IgD-negative memory B cell (primary cell): ENCODE measurements around the gene SHKBP1. TPM values are rescaled to one million over a fixed set of nuclear protein-coding genes. Genes with fewer than 3 reads are reported as not detected.
"Not testable (repeated sequence)": the region's sequence is repeated elsewhere in the genome, so short reads cannot be mapped to it uniquely, and the experiment has no call there.

Experiments
- H3K27ac Mint-ChIP-seq, 3 donors: one replicate each; pipeline ENCODE4 v1.8.0; 2020 to 2022; ENCODE audit warnings: mild to moderate bottlenecking in 3 of 3, mixed read lengths in 3 of 3, moderate library complexity in 1 of 3
- H3K27me3 Mint-ChIP-seq: one replicate; pipeline ENCODE4 v1.8.0; 2021; ENCODE audit warnings: mixed read lengths
- H3K36me3 Mint-ChIP-seq: one replicate; pipeline ENCODE4 v1.8.0; 2020; ENCODE audit warnings: mild to moderate bottlenecking, mixed read lengths
- H3K4me1 Mint-ChIP-seq, 3 donors: one replicate each; pipeline ENCODE4 v1.8.0; 2020 to 2022; ENCODE audit warnings: mixed read lengths in 3 of 3, mild to moderate bottlenecking in 1 of 3
- H3K4me3 Mint-ChIP-seq, 4 donors: one replicate each; pipeline ENCODE4 v1.8.0; 2020 to 2022; ENCODE audit warnings: mild to moderate bottlenecking in 4 of 4, mixed read lengths in 4 of 4, moderate library complexity in 3 of 4
- H3K9me3 Mint-ChIP-seq, 3 donors: one replicate each; pipeline ENCODE4 v1.8.0; 2020 to 2021; ENCODE audit warnings: mixed read lengths in 3 of 3, mild to moderate bottlenecking in 1 of 3
- polyA plus RNA-seq: library from polyadenylated mRNA; unstranded; fragments of 300-500 nt; fragmentation: Illumina TruSeq; gene quantifications from one replicate; pipeline ENCODE4 v1.2.3, GENCODE V29; 2021

Gene SHKBP1
- polyA plus RNA-seq, 1 donor from 2014 or later, result 210 TPM

DNA sequence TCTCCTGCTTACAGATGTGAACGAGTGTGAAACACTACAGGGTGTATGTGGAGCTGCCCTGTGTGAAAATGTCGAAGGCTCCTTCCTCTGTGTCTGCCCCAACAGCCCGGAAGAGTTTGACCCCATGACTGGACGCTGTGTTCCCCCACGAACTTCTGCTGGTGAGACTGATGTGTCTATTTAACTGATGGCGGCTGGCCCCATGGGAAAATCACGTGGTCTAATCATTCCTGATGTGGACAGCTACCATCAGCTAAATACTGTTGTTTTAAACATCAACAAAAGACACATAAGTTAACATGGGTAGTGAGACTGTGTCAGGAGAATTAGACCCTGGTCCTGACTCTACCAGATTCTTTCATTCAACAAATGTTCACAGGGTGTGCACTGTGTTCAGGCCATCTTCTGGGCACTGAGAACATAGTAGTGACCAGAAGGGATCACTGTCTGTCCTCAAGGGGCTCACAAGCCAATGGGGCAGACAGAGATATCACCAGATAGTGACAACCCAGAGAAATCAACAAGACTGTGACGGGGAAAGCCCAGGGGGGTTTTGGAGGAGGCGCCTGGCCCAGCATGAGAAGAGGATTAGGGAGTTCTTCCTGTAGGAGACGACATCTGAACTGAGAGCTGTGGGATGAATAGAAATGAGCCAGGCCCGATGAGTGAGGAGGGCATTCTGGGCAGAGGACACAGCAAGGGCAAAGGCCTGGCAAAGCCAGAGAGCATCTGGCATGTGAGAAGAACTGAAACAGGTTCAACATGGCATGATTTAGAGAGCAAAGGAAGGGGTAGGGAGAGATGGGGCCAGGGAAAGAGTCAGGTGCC lies 42.9 kb downstream of the SHKBP1 start:
- no peak overlapping the region for H3K27ac Mint-ChIP-seq
- H3K27me3 Mint-ChIP-seq, result no peaks in the 10 kb centered on the region
- no peaks in the 10 kb centered on the region for H3K9me3 Mint-ChIP-seq
- peaks cover 6 to 8% (median 7%) of the 10 kb centered on the region in 3 donors for H3K4me1 Mint-ChIP-seq
- H3K36me3 Mint-ChIP-seq, result peaks cover 7% of the 10 kb centered on the region
- H3K4me3 Mint-ChIP-seq, result peak overlapping the region in 1 of 4 donors; percentile 23

DNA sequence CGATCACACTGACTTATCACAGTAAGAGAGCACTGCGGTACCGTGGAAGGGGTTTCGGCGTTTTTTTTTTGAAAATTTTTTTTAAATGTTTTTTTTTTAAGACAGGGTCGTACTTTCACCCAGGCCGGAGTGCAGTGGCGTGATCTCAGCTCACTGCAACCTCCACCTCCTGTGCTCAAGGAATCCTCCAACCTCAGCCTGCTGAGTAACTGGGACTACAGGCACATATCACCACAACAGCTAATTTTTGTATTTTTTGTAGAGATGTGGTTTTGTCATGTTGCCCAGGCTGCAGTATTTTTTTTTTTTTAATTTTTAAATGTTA lies 43.5 kb downstream of the SHKBP1 start:
- Mint-ChIP-seq H3K27ac (no peak overlapping the region), H3K4me3 (peak overlapping the region in 1 of 4 donors; percentile 23), H3K27me3 (no peaks in the 10 kb centered on the region), H3K9me3 (no peaks in the 10 kb centered on the region), H3K36me3 (peaks cover 9% of the 10 kb centered on the region), H3K4me1 (peaks cover 1 to 3% (median 3%) of the 10 kb centered on the region in 3 donors)

DNA sequence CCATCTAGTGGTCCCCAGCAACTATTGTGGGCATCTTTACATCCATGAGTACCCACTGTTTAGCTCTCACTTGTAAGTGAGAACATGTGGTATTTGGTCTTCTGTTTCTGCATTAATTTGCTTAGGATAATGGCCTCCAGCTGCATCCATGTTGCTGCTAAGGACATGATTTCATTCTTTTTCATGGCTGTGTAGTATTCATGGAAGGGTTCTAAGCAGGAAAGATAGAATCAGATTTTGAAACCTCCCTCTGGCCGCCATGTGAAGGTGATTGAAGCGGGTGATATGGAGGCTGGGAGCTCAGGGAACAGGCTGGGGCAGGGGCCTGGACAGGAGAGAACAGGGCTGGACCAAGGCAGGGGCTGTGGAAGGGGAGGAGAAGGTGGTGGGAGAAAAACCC lies 44.6 kb downstream of the SHKBP1 start:
- H3K36me3 Mint-ChIP-seq, result peaks cover 9% of the 10 kb centered on the region
- H3K4me3 Mint-ChIP-seq, result no peak overlapping the region
- no peaks in the 10 kb centered on the region for H3K27me3 Mint-ChIP-seq
- peaks cover 0 to 2% (median 0%) of the 10 kb centered on the region in 3 donors for H3K4me1 Mint-ChIP-seq
- no peak overlapping the region for H3K27ac Mint-ChIP-seq
- no peaks in the 10 kb centered on the region for H3K9me3 Mint-ChIP-seq

DNA sequence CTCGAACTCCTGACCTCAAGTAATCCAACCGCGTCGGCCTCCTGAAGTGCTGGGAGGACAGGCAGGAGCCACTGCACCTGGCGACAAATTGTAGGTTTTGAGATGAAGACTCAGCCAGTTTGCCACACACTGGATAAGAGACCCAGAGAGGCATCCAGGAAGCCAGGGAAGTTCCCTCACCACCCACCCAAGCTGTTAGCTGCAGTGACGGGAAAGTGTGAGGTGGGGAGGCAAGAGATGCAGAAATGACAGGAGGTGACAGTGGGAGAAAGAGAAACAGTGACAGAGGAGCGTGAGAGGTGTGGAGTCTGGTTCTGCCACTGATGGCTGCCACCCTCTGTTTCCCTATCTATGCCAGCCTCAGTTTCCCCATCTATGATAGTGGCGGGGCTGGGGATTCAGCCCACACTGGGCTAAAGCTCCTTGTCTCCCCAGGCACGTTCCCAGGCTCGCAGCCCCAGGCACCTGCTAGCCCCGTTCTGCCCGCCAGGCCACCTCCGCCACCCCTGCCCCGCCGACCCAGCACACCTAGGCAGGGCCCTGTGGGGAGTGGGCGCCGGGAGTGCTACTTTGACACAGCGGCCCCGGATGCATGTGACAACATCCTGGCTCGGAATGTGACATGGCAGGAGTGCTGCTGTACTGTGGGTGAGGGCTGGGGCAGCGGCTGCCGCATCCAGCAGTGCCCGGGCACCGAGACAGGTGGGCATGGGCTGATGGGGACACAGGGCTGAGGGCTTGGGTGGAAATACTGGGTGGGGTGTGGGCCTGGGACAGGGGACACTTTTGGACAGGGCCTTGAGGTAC lies 45.5 kb downstream of the SHKBP1 start:
- Mint-ChIP-seq H3K27me3 (no peaks in the 10 kb centered on the region), H3K27ac (no peak overlapping the region), H3K36me3 (peaks cover 9% of the 10 kb centered on the region), H3K4me3 (no peak overlapping the region), H3K4me1 (peaks cover 0 to 2% (median 0%) of the 10 kb centered on the region in 3 donors), H3K9me3 (no peaks in the 10 kb centered on the region)

DNA sequence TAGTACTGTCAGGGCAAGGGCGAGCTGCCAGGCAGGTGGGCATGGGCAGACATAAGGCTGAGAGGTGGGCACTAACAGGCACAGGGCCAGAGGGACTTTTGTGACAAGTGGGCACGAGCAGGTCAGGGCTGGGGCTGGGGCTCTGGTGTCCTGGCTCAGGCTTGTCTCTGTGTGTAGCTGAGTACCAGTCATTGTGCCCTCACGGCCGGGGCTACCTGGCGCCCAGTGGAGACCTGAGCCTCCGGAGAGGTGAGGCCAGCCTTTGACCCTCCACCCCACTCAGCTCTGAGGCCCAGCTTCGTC lies 46.1 kb downstream of the SHKBP1 start:
- no peak overlapping the region for H3K4me3 Mint-ChIP-seq
- H3K27ac Mint-ChIP-seq, result no peak overlapping the region
- peaks cover 0 to 2% (median 0%) of the 10 kb centered on the region in 3 donors for H3K4me1 Mint-ChIP-seq
- peaks cover 9% of the 10 kb centered on the region for H3K36me3 Mint-ChIP-seq
- no peaks in the 10 kb centered on the region for H3K27me3 Mint-ChIP-seq
- H3K9me3 Mint-ChIP-seq, result no peaks in the 10 kb centered on the region

DNA sequence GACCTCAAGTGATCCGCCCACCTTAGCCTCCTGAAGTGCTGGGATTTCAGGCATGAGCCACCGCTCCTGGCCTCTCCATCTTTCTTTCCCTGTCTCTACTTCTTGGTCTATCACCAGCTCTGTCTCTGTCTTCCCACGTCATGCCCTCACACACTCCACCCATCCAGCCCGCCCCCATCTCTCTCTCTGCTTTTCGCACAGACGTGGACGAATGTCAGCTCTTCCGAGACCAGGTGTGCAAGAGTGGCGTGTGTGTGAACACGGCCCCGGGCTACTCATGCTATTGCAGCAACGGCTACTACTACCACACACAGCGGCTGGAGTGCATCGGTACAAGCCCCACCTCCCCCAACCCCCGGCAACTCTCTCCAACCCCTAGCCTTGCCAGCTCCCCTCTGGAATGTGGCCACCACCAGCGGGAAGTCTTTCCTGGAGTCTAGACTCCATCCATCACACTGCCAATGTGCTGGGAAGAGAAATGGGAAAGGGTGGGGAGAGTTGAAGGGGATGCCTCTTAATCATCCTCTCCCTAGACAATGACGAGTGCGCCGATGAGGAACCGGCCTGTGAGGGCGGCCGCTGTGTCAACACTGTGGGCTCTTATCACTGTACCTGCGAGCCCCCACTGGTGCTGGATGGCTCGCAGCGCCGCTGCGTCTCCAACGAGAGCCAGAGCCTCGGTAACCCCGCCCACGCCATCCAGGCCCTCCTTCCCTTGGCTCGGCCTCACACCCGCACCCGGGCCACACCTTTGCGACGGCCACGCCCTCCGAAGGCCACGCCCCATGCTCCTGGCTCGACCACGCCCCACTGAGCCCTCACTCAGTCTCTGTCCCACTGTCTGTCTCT lies 47.0 kb downstream of the SHKBP1 start:
- H3K36me3 Mint-ChIP-seq, result peaks cover 9% of the 10 kb centered on the region
- peaks cover 0 to 2% (median 0%) of the 10 kb centered on the region in 3 donors for H3K4me1 Mint-ChIP-seq
- H3K27me3 Mint-ChIP-seq, result no peaks in the 10 kb centered on the region
- no peak overlapping the region for H3K4me3 Mint-ChIP-seq
- H3K9me3 Mint-ChIP-seq, result no peaks in the 10 kb centered on the region
- no peak overlapping the region for H3K27ac Mint-ChIP-seq

DNA sequence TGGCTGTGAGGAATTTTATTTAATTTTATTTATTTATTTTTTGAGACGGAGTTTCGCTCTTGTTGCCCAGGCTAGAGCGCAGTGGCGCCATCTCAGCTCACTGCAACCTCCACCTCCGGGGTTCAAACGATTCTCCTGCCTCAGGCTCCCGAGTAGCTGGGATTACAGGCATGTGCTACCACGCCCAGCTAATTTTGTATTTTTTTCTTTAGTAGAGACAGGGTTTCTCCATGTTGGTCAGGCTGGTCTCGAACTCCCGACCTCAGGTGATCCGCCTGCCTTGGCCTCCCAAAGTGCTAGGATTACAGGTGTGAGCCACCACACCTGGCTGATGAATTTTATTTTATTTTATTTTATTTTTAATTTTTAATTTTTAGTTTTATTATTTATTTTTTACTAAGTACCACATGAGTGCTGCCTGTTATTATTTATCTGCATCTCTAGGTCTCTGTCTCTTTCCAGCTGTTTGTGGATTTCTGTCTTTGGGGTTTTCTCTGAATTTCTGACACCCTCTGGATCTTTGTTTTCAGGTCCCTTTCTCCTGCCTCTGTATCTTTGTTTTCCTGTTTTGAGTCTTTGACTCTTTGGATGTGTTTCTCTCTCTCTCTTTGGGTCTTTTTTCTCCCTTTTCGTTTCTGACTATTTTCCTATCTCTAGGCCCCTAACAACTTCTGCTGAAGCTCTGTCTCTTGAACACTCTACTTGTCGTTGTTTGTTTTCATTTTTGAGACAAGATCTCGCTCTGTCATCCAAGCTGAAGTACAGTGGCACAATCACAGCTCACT lies 47.9 kb downstream of the SHKBP1 start:
- H3K36me3 Mint-ChIP-seq, H3K9me3 Mint-ChIP-seq, H3K4me1 Mint-ChIP-seq, H3K27me3 Mint-ChIP-seq, H3K27ac Mint-ChIP-seq, H3K4me3 Mint-ChIP-seq: not testable (repeated sequence)

DNA sequence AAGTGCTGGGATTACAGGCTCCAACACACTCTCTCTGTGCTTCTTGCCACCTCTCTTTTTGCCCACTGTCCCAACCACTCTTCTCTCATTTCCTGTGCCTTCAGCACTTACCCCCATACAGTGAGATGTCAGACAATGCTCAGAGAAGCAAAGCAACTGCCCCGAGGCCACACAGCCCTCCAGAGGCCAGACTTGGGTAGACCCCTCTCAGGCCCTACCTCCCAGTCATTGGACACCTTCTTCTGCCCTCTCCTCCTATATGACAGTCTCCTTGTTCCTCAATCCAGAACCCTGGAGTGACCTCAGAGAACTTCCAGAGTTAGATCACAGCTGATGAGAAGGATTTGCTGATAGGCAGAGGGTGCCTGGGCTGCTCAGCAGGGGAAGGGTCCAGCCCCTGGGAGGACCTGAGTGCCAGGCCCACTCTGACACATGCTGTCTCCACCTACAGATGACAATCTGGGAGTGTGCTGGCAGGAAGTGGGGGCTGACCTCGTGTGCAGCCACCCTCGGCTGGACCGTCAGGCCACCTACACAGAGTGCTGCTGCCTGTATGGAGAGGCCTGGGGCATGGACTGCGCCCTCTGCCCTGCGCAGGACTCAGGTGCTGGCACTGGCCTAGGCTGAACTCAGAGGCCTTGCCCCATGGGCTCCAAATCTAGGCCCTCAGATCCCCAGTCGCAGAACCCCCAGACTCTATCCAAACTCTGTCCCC lies 48.9 kb downstream of the SHKBP1 start:
- Mint-ChIP-seq H3K4me1 (peaks cover 0 to 2% (median 2%) of the 10 kb centered on the region in 3 donors), H3K9me3 (no peaks in the 10 kb centered on the region), H3K27me3 (no peaks in the 10 kb centered on the region), H3K4me3 (no peak overlapping the region), H3K36me3 (peaks cover 8% of the 10 kb centered on the region), H3K27ac (peak overlapping the region in 1 of 3 donors; percentile 40)

DNA sequence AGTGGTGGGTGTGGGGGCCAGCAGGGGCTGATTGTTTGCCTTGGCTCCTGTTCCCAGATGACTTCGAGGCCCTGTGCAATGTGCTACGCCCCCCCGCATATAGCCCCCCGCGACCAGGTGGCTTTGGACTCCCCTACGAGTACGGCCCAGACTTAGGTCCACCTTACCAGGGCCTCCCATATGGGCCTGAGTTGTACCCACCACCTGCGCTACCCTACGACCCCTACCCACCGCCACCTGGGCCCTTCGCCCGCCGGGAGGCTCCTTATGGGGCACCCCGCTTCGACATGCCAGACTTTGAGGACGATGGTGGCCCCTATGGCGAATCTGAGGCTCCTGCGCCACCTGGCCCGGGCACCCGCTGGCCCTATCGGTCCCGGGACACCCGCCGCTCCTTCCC lies 50.2 kb downstream of the SHKBP1 start:
- Mint-ChIP-seq H3K27me3 (no peaks in the 10 kb centered on the region), H3K4me1 (peaks cover 0 to 2% (median 0%) of the 10 kb centered on the region in 3 donors), H3K27ac (no peak overlapping the region), H3K36me3 (peaks cover 6% of the 10 kb centered on the region), H3K4me3 (no peak overlapping the region), H3K9me3 (no peaks in the 10 kb centered on the region)

DNA sequence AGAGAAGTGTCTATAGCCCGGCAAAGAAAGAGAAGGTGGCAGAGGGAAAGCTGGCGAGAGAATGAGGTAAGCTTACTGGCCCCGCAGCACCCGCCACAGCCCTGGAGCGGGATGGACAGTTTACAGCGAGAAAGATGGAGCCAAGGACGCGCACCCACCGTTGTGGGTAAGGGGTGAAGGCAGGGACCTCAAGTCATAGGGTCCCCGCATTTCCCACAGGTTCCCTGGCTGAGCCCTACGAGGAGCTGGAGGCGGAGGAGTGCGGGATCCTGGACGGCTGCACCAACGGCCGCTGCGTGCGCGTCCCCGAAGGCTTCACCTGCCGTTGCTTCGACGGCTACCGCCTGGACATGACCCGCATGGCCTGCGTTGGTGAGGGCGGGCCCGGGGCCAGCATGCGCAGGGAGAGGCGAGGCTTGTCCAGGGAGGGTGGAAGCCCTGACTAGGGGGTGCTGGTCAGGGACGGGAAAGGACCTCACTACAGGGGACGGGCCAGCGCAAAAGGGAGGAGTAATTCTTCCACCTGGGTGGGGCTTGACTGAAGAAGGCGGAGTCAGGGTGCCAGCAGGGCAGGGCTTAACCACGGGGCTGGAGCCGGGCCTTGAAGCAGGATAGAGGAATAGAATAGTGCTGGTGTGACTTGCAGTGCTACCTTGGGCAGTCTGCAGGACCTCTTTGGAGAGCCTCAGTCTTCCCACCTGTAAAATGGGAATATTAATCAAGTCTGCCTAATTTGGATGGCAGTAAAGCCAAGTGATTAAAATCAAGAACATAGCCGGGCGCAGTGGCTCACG lies 51.0 kb downstream of the SHKBP1 start:
- Mint-ChIP-seq H3K36me3 (peaks cover 6% of the 10 kb centered on the region), H3K9me3 (no peaks in the 10 kb centered on the region), H3K27me3 (no peaks in the 10 kb centered on the region), H3K4me3 (no peak overlapping the region), H3K27ac (no peak overlapping the region), H3K4me1 (peaks cover 0 to 2% (median 0%) of the 10 kb centered on the region in 3 donors)

DNA sequence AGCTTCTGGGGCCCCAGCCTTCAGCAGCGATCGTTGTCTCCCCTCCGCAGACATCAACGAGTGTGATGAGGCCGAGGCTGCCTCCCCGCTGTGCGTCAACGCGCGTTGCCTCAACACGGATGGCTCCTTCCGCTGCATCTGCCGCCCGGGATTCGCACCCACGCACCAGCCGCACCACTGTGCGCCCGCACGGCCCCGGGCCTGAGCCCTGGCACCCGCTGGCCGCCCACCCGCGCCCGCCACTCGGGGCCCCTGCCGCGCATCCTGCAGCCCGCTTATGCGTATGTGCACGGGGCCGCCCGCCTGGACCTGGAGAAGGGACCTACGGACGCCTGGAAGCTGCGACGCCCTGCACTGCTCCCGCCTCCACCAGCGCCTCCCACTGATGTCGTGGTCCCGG lies 52.7 kb downstream of the SHKBP1 start:
- peaks cover 0 to 4% (median 2%) of the 10 kb centered on the region in 3 donors for H3K4me1 Mint-ChIP-seq
- no peaks in the 10 kb centered on the region for H3K9me3 Mint-ChIP-seq
- H3K4me3 Mint-ChIP-seq, result no peak overlapping the region
- peaks cover under 1% of the 10 kb centered on the region for H3K27me3 Mint-ChIP-seq
- peaks cover 6% of the 10 kb centered on the region for H3K36me3 Mint-ChIP-seq
- no peak overlapping the region for H3K27ac Mint-ChIP-seq

DNA sequence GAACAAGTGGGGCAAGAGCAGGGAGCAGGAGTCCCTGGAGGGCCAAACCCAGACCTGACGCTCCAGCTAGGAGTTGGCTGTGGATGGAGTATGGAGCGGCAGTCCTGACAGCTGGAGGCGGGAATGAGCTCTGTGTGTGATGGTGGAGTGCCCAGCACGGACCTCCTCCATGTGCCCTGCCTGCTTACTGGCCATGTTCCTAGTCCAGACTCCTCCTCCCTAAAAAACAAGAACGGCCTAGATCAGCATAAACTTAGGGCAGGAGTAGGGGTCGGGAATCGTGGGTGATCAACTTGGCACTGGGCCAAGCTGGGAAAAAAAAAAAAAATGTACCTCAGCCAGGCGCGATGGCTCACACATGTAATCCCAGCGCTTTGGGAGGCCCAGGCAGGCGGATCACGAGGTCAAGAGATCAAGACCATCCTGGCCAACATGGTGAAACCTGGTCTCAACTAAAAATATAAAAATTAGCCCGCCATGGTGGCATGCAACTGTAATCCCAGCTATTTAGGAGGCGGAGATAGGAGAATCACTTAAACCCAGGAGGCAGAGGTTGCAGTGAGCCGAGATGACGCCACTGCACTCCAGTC lies 54.0 kb downstream of the SHKBP1 start:
- H3K9me3 Mint-ChIP-seq, result no peaks in the 10 kb centered on the region
- peaks cover 4% of the 10 kb centered on the region for H3K36me3 Mint-ChIP-seq
- H3K27ac Mint-ChIP-seq, result no peak overlapping the region
- no peak overlapping the region for H3K4me3 Mint-ChIP-seq
- H3K27me3 Mint-ChIP-seq, result peaks cover 6% of the 10 kb centered on the region
- peaks cover 0 to 5% (median 5%) of the 10 kb centered on the region in 3 donors for H3K4me1 Mint-ChIP-seq
